ENCODE results near the gene EMC1.

- TF ChIP-seq REST (IDR thresholded peaks at IDR 0.05; ENCODE audit: low read depth), result no peak
- no peak for TF ChIP-seq CEBPB (IDR thresholded peaks at IDR 0.05)
- TF ChIP-seq TAF1 (IDR thresholded peaks at IDR 0.05; ENCODE audit: low read depth), result no peak
- no peak for TF ChIP-seq EP300 (IDR thresholded peaks at IDR 0.05; ENCODE audit: borderline replicate concordance)
- TF ChIP-seq EGR1 (IDR thresholded peaks at IDR 0.05), result no peak
- TF ChIP-seq MAX (IDR thresholded peaks at IDR 0.05), result no peak
- no peak for TF ChIP-seq RAD21 (IDR thresholded peaks at IDR 0.05; ENCODE audit: low read depth)
- TF ChIP-seq TCF12 (IDR thresholded peaks at IDR 0.05; ENCODE audit: low read depth), result no peak
Observed at GRCh38 chr1:19272064-19272463, 20.7 kb upstream of the EMC1 start.
